WTC11 (cell line): ENCODE measurements around the gene OXSM. TPM values are rescaled to one million over a fixed set of nuclear protein-coding genes. Genes with fewer than 3 reads are reported as not detected.

Experiments used
- ATAC-seq: fragments of 200-7000 bp; cut with Tn5 transposase; 2 replicates; pipeline ENCODE4 v1.10.0; 2021; ENCODE audit warnings: mild to moderate bottlenecking, moderate library complexity
- CTCF ChIA-PET: fragments of 300-600 bp; sonication (Branson Sonifier 250); formaldehyde crosslinking; loops from one replicate; lab custom pipeline; 2021; ENCODE audit warnings: antibody characterized with exemption; lab: Charles Lee
- POLR2A ChIA-PET: fragments of 350-600 bp; sonication (Branson Sonifier 250); formaldehyde crosslinking; loops from one replicate; lab custom pipeline; 2021; ENCODE audit warnings: antibody characterized with exemption; lab: Charles Lee
- DNase-seq: peaks from one replicate; pipeline ENCODE4 v3.0.0; 2021; ENCODE audit warnings: low spot score
- H3K27ac Mint-ChIP-seq: 2 replicates; pipeline ENCODE4 v1.8.0; 2021; ENCODE audit warnings: mixed read lengths
- H3K27me3 Mint-ChIP-seq: 2 replicates; pipeline ENCODE4 v1.8.0; 2021; ENCODE audit warnings: low read depth, mild to moderate bottlenecking, moderate library complexity, mixed read lengths
- H3K36me3 Mint-ChIP-seq: 2 replicates; pipeline ENCODE4 v1.8.0; 2021; ENCODE audit warnings: mixed read lengths
- H3K4me1 Mint-ChIP-seq: 2 replicates; pipeline ENCODE4 v1.8.0; 2022; ENCODE audit warnings: mixed read lengths
- H3K4me3 Mint-ChIP-seq: 2 replicates; pipeline ENCODE4 v1.8.0; 2021; ENCODE audit warnings: mild to moderate bottlenecking, moderate library complexity, mixed read lengths
- H3K9me3 Mint-ChIP-seq: 2 replicates; pipeline ENCODE4 v1.8.0; 2021; ENCODE audit warnings: mixed read lengths
- ATF6 ChIP-seq: sonication (generic); formaldehyde crosslinking; IDR thresholded peaks from 2 replicates; pipeline ENCODE4 v1.8.1; 2023; ENCODE audit warnings: mild to moderate bottlenecking, missing genetic modification reagents
- CREM ChIP-seq: sonication (generic); formaldehyde crosslinking; IDR thresholded peaks from 2 replicates; pipeline ENCODE4 v1.8.1; 2022; ENCODE audit warnings: mild to moderate bottlenecking, missing genetic modification reagents, moderate library complexity
- E2F4 ChIP-seq: sonication (generic); formaldehyde crosslinking; IDR thresholded peaks from 2 replicates; pipeline ENCODE4 v1.8.1; 2022; ENCODE audit warnings: low read depth, mild to moderate bottlenecking, moderate library complexity, missing genetic modification reagents, borderline replicate concordance
- ESRRA ChIP-seq: sonication (generic); formaldehyde crosslinking; IDR thresholded peaks from 2 replicates; pipeline ENCODE4 v1.8.1; 2022; ENCODE audit warnings: mild to moderate bottlenecking, missing genetic modification reagents, borderline replicate concordance
- ETV6 ChIP-seq: sonication (generic); formaldehyde crosslinking; IDR thresholded peaks from 2 replicates; pipeline ENCODE4 v1.8.1; 2022; ENCODE audit warnings: mild to moderate bottlenecking, missing genetic modification reagents
- FOXP1 ChIP-seq: sonication (generic); formaldehyde crosslinking; IDR thresholded peaks from 2 replicates; pipeline ENCODE4 v1.8.0; 2022; ENCODE audit warnings: missing genetic modification reagents, mild to moderate bottlenecking, moderate library complexity, borderline replicate concordance
- GTF2I ChIP-seq: fragments of 250-450 bp; sonication (Bioruptor Pico); conservative IDR thresholded peaks from 2 replicates; pipeline ENCODE4 v1.4.0; 2021; ENCODE audit warnings: mild to moderate bottlenecking
- MXD4 ChIP-seq: fragments of 250-450 bp; sonication (Bioruptor Pico); IDR thresholded peaks from 2 replicates; pipeline ENCODE4 v1.8.0; 2021; ENCODE audit warnings: mild to moderate bottlenecking, moderate library complexity, borderline replicate concordance
- MYBL2 ChIP-seq: sonication (generic); formaldehyde crosslinking; IDR thresholded peaks from 2 replicates; pipeline ENCODE4 v1.8.1; 2023; ENCODE audit warnings: mild to moderate bottlenecking, moderate library complexity, missing genetic modification reagents
- NFE2L1 ChIP-seq: sonication (generic); formaldehyde crosslinking; IDR thresholded peaks from 2 replicates; pipeline ENCODE4 v1.8.1; 2023; ENCODE audit warnings: missing genetic modification reagents
- NR2C2 ChIP-seq: sonication (generic); formaldehyde crosslinking; IDR thresholded peaks from 2 replicates; pipeline ENCODE4 v1.8.0; 2022; ENCODE audit warnings: mild to moderate bottlenecking, missing genetic modification reagents
- RORB ChIP-seq: fragments of 250-450 bp; sonication (Bioruptor Pico); IDR thresholded peaks from 2 replicates; pipeline ENCODE4 v1.9.0; 2021; ENCODE audit warnings: mild to moderate bottlenecking
- SMAD3 ChIP-seq: sonication (generic); formaldehyde crosslinking; IDR thresholded peaks from 2 replicates; pipeline ENCODE4 v1.8.0; 2022; ENCODE audit warnings: missing genetic modification reagents, mild to moderate bottlenecking, borderline replicate concordance
- SMAD4 ChIP-seq: sonication (generic); formaldehyde crosslinking; IDR thresholded peaks from 2 replicates; pipeline ENCODE4 v1.8.0; 2022; ENCODE audit warnings: mild to moderate bottlenecking, missing genetic modification reagents
- SOX15 ChIP-seq: fragments of 250-450 bp; sonication (Bioruptor Pico); IDR thresholded peaks from 2 replicates; pipeline ENCODE4 v1.9.0; 2021; ENCODE audit warnings: mild to moderate bottlenecking
- TCF7 ChIP-seq: sonication (generic); formaldehyde crosslinking; IDR thresholded peaks from 2 replicates; pipeline ENCODE4 v1.8.0; 2022; ENCODE audit warnings: mild to moderate bottlenecking, low read depth, missing genetic modification reagents, moderate library complexity
- TEAD1 ChIP-seq: sonication (generic); formaldehyde crosslinking; IDR thresholded peaks from 2 replicates; pipeline ENCODE4 v1.8.0; 2022; ENCODE audit warnings: mild to moderate bottlenecking, missing genetic modification reagents
- ZBTB21 ChIP-seq: sonication (generic); formaldehyde crosslinking; IDR thresholded peaks from 2 replicates; pipeline ENCODE4 v1.8.1; 2023; ENCODE audit warnings: mild to moderate bottlenecking, missing genetic modification reagents, borderline replicate concordance
- ZNF219 ChIP-seq: sonication (generic); formaldehyde crosslinking; IDR thresholded peaks from 2 replicates; pipeline ENCODE4 v1.8.0; 2023; ENCODE audit warnings: missing genetic modification reagents, mild to moderate bottlenecking, borderline replicate concordance
- ZNF396 ChIP-seq: fragments of 250-450 bp; sonication (Bioruptor Pico); IDR thresholded peaks from 2 replicates; pipeline ENCODE4 v1.8.0; 2021; ENCODE audit warnings: mild to moderate bottlenecking, moderate library complexity, borderline replicate concordance
- ZNF416 ChIP-seq: fragments of 250-450 bp; sonication (Bioruptor Pico); IDR thresholded peaks from 2 replicates; pipeline ENCODE4 v1.9.0; 2021; ENCODE audit warnings: mild to moderate bottlenecking, inconsistent platforms
- ZNF423 ChIP-seq: fragments of 250-450 bp; sonication (Bioruptor Pico); IDR thresholded peaks from 2 replicates; pipeline ENCODE4 v2.1.2; 2022; ENCODE audit warnings: mild to moderate bottlenecking, moderate library complexity
- ZSCAN18 ChIP-seq: fragments of 250-450 bp; sonication (Bioruptor Pico); IDR thresholded peaks from 2 replicates; pipeline ENCODE4 v2.1.2; 2022; ENCODE audit warnings: mild to moderate bottlenecking, moderate library complexity
- total RNA-seq: library from RNA; stranded (reverse); gene quantifications from 3 replicates; pipeline ENCODE4 v1.2.3, GENCODE V29; 2021
- TF ChIP-seq, protein P1 (sequence below): fragments of 250-450 bp; sonication (Bioruptor Pico); IDR thresholded peaks from 2 replicates; pipeline ENCODE4 v1.9.0; 2021; ENCODE audit warnings: mild to moderate bottlenecking
- TF ChIP-seq, protein P2 (sequence below): sonication (generic); formaldehyde crosslinking; IDR thresholded peaks from 2 replicates; pipeline ENCODE4 v1.8.0; 2022; ENCODE audit warnings: missing genetic modification reagents
- TF ChIP-seq, protein P3 (sequence below): sonication (generic); formaldehyde crosslinking; conservative IDR thresholded peaks from 2 replicates; pipeline ENCODE4 v1.8.1; 2022; ENCODE audit warnings: mild to moderate bottlenecking, missing genetic modification reagents

Gene OXSM
- total RNA-seq, 1 experiment from 2014 or later = 2.7 TPM

GRCh38 chr3:25801786-25802185 lies 11.9 kb downstream of the OXSM start (continued):
- no peak for TF ChIP-seq SOX15
- TF ChIP-seq ESRRA = no peak
- TF ChIP-seq ZNF423 = no peak
- TF ChIP-seq, protein P1, sequence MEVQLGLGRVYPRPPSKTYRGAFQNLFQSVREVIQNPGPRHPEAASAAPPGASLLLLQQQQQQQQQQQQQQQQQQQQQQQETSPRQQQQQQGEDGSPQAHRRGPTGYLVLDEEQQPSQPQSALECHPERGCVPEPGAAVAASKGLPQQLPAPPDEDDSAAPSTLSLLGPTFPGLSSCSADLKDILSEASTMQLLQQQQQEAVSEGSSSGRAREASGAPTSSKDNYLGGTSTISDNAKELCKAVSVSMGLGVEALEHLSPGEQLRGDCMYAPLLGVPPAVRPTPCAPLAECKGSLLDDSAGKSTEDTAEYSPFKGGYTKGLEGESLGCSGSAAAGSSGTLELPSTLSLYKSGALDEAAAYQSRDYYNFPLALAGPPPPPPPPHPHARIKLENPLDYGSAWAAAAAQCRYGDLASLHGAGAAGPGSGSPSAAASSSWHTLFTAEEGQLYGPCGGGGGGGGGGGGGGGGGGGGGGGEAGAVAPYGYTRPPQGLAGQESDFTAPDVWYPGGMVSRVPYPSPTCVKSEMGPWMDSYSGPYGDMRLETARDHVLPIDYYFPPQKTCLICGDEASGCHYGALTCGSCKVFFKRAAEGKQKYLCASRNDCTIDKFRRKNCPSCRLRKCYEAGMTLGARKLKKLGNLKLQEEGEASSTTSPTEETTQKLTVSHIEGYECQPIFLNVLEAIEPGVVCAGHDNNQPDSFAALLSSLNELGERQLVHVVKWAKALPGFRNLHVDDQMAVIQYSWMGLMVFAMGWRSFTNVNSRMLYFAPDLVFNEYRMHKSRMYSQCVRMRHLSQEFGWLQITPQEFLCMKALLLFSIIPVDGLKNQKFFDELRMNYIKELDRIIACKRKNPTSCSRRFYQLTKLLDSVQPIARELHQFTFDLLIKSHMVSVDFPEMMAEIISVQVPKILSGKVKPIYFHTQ (CRISPR knock-in tag) = no peak
- no peak for TF ChIP-seq MYBL2 (CRISPR knock-in tag)
- no peak for TF ChIP-seq NR2C2
- TF ChIP-seq, protein P2, sequence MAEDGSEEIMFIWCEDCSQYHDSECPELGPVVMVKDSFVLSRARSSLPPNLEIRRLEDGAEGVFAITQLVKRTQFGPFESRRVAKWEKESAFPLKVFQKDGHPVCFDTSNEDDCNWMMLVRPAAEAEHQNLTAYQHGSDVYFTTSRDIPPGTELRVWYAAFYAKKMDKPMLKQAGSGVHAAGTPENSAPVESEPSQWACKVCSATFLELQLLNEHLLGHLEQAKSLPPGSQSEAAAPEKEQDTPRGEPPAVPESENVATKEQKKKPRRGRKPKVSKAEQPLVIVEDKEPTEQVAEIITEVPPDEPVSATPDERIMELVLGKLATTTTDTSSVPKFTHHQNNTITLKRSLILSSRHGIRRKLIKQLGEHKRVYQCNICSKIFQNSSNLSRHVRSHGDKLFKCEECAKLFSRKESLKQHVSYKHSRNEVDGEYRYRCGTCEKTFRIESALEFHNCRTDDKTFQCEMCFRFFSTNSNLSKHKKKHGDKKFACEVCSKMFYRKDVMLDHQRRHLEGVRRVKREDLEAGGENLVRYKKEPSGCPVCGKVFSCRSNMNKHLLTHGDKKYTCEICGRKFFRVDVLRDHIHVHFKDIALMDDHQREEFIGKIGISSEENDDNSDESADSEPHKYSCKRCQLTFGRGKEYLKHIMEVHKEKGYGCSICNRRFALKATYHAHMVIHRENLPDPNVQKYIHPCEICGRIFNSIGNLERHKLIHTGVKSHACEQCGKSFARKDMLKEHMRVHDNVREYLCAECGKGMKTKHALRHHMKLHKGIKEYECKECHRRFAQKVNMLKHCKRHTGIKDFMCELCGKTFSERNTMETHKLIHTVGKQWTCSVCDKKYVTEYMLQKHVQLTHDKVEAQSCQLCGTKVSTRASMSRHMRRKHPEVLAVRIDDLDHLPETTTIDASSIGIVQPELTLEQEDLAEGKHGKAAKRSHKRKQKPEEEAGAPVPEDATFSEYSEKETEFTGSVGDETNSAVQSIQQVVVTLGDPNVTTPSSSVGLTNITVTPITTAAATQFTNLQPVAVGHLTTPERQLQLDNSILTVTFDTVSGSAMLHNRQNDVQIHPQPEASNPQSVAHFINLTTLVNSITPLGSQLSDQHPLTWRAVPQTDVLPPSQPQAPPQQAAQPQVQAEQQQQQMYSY (CRISPR knock-in tag) = no peak
- TF ChIP-seq E2F4 = no peak

GRCh38 chr3:25803833-25804232 lies 13.9 kb downstream of the OXSM start:
- H3K36me3 Mint-ChIP-seq = no peaks in the 10 kb centered on the region
- no peaks in the 10 kb centered on the region for H3K9me3 Mint-ChIP-seq
- DNase-seq (no peak), ATAC-seq (no peak)
- H3K4me3 Mint-ChIP-seq = no peak overlapping the region
- no peaks in the 10 kb centered on the region for H3K4me1 Mint-ChIP-seq
- no peaks in the 10 kb centered on the region for H3K27me3 Mint-ChIP-seq
- no peak overlapping the region for H3K27ac Mint-ChIP-seq
- ChIA-PET CTCF (no interaction called here), POLR2A (no interaction called here)
- TF ChIP-seq ZNF219 (CRISPR knock-in tag) = no peak
- TF ChIP-seq ZBTB21 (CRISPR knock-in tag) = no peak
- TF ChIP-seq, protein P3, sequence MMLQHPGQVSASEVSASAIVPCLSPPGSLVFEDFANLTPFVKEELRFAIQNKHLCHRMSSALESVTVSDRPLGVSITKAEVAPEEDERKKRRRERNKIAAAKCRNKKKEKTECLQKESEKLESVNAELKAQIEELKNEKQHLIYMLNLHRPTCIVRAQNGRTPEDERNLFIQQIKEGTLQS = no peak
- no peak for TF ChIP-seq ATF6
- TF ChIP-seq TEAD1 (CRISPR knock-in tag) = no peak
- no peak for TF ChIP-seq CREM
- no peak for TF ChIP-seq FOXP1
- no peak for TF ChIP-seq GTF2I
- no peak for TF ChIP-seq RORB (CRISPR knock-in tag)
- TF ChIP-seq MXD4 (CRISPR knock-in tag) = no peak
- no peak for TF ChIP-seq ETV6 (CRISPR knock-in tag)
- no peak for TF ChIP-seq TCF7 (CRISPR knock-in tag)
- no peak for TF ChIP-seq ZNF416 (CRISPR knock-in tag)
- no peak for TF ChIP-seq ZNF396
- TF ChIP-seq NFE2L1 (CRISPR knock-in tag) = no peak
- TF ChIP-seq ZSCAN18 (CRISPR knock-in tag) = no peak
- TF ChIP-seq SMAD3 = no peak
- no peak for TF ChIP-seq SMAD4 (CRISPR knock-in tag)
